SK-N-SH (cell line): ENCODE results near the gene SCRG1. TPM values are rescaled to one million over a fixed set of nuclear protein-coding genes. Genes with fewer than 3 reads are reported as not detected.

ENCODE experiments used
- EZH2phosphoT487 ChIP-seq: fragments of 200-600 bp; sonication (generic); IDR thresholded peaks from 2 replicates; pipeline ENCODE4 v1.6.1; 2017; ENCODE audit warnings: low read depth, mixed run types, mild to moderate bottlenecking, antibody characterized with exemption, moderate library complexity, borderline replicate concordance
- JUND ChIP-seq: IDR thresholded peaks from 2 replicates; pipeline ENCODE4 v1.4.0; 2012
- MXI1 ChIP-seq: IDR thresholded peaks from 2 replicates; pipeline ENCODE4 v1.6.1; 2012; ENCODE audit warnings: mild to moderate bottlenecking, low read depth, low read length, improper control_type of control experiment
- NRF1 ChIP-seq: IDR thresholded peaks from 2 replicates; pipeline ENCODE4 v1.6.1; 2012; ENCODE audit warnings: low read depth, mild to moderate bottlenecking, low read length
- SIN3A ChIP-seq: IDR thresholded peaks from 2 replicates; pipeline ENCODE4 v1.6.1; 2012; ENCODE audit warnings: low read depth, mild to moderate bottlenecking, low read length, moderate library complexity, borderline replicate concordance
- TAF1 ChIP-seq: IDR thresholded peaks from 2 replicates; pipeline ENCODE4 v1.6.1; 2012; ENCODE audit warnings: low read depth, mild to moderate bottlenecking, low read length, moderate library complexity, borderline replicate concordance
- TEAD4 ChIP-seq: IDR thresholded peaks from 2 replicates; pipeline ENCODE4 v1.4.0; 2012; ENCODE audit warnings: mild to moderate bottlenecking, borderline replicate concordance; ENCODE audit not compliant: insufficient read depth
- polyA plus RNA-seq, 3 experiments: library from polyadenylated mRNA; depleted of rRNA; stranded (reverse); fragments of >200 nt; gene quantifications; 2 replicates each; pipeline ENCODE4 v1.2.3, GENCODE V29; 2012
- TF ChIP-seq, protein P1 (sequence below): IDR thresholded peaks from 2 replicates; pipeline ENCODE4; 2012
- TF ChIP-seq, protein P2 (sequence below): IDR thresholded peaks from 2 replicates; pipeline ENCODE4 v1.4.0; 2012; ENCODE audit warnings: low read depth, borderline replicate concordance
- TF ChIP-seq, protein P3 (sequence below): fragments of 200-600 bp; sonication (generic); IDR thresholded peaks from 2 replicates; pipeline ENCODE4 v1.6.1; 2017; ENCODE audit warnings: antibody characterized with exemption, mild to moderate bottlenecking, moderate library complexity
- TF ChIP-seq, protein P4 (sequence below): IDR thresholded peaks from 2 replicates; pipeline ENCODE4 v1.6.1; 2012; ENCODE audit warnings: mild to moderate bottlenecking, low read depth, low read length, moderate library complexity
- TF ChIP-seq, protein P5 (sequence below): fragments of 150-350 bp; IDR thresholded peaks from 2 replicates; pipeline ENCODE4 v1.6.1; 2017; ENCODE audit warnings: antibody characterized with exemption, low read length, low read depth, borderline replicate concordance

The SCRG1 gene
- polyA plus RNA-seq, 1 of the 3 experiments (the other 2 are of a cell fraction) = 0.16 TPM

DNA sequence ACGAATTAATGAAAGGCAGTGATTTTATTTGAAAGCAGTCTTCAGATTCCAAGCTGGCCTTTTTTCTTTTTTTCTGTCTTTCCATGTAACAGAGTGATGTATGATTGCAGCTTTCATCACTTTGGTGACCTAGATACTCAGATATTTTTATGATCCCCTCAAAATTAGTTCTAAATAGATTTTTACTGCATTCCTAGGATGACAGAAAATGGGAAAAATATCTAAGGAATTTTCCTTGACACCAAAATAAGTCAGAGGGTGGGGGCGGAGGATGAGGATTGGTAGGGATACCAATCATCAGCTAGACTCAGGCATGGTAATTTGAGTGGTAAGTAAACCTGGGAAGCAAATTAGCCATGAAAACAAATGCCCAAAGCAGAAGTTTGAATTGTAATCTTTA is 52.8 kb downstream of the SCRG1 start (continued):
- TF ChIP-seq, protein P1, sequence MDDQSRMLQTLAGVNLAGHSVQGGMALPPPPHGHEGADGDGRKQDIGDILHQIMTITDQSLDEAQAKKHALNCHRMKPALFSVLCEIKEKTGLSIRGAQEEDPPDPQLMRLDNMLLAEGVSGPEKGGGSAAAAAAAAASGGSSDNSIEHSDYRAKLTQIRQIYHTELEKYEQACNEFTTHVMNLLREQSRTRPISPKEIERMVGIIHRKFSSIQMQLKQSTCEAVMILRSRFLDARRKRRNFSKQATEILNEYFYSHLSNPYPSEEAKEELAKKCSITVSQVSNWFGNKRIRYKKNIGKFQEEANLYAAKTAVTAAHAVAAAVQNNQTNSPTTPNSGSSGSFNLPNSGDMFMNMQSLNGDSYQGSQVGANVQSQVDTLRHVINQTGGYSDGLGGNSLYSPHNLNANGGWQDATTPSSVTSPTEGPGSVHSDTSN = peak; percentile 46; the same call in 1 of the 2 replicates
- TF ChIP-seq MXI1 (no peak), SIN3A (no peak), NRF1 (no peak), TEAD4 (peak; percentile 54; the same call in 1 of the 2 replicates), TAF1 (no peak), EZH2phosphoT487 (no peak), JUND (peak; percentile 47)
- TF ChIP-seq, protein P2, sequence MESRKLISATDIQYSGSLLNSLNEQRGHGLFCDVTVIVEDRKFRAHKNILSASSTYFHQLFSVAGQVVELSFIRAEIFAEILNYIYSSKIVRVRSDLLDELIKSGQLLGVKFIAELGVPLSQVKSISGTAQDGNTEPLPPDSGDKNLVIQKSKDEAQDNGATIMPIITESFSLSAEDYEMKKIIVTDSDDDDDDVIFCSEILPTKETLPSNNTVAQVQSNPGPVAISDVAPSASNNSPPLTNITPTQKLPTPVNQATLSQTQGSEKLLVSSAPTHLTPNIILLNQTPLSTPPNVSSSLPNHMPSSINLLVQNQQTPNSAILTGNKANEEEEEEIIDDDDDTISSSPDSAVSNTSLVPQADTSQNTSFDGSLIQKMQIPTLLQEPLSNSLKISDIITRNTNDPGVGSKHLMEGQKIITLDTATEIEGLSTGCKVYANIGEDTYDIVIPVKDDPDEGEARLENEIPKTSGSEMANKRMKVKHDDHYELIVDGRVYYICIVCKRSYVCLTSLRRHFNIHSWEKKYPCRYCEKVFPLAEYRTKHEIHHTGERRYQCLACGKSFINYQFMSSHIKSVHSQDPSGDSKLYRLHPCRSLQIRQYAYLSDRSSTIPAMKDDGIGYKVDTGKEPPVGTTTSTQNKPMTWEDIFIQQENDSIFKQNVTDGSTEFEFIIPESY = no peak
- TF ChIP-seq, protein P3, sequence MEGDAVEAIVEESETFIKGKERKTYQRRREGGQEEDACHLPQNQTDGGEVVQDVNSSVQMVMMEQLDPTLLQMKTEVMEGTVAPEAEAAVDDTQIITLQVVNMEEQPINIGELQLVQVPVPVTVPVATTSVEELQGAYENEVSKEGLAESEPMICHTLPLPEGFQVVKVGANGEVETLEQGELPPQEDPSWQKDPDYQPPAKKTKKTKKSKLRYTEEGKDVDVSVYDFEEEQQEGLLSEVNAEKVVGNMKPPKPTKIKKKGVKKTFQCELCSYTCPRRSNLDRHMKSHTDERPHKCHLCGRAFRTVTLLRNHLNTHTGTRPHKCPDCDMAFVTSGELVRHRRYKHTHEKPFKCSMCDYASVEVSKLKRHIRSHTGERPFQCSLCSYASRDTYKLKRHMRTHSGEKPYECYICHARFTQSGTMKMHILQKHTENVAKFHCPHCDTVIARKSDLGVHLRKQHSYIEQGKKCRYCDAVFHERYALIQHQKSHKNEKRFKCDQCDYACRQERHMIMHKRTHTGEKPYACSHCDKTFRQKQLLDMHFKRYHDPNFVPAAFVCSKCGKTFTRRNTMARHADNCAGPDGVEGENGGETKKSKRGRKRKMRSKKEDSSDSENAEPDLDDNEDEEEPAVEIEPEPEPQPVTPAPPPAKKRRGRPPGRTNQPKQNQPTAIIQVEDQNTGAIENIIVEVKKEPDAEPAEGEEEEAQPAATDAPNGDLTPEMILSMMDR = no peak
- TF ChIP-seq, protein P4, sequence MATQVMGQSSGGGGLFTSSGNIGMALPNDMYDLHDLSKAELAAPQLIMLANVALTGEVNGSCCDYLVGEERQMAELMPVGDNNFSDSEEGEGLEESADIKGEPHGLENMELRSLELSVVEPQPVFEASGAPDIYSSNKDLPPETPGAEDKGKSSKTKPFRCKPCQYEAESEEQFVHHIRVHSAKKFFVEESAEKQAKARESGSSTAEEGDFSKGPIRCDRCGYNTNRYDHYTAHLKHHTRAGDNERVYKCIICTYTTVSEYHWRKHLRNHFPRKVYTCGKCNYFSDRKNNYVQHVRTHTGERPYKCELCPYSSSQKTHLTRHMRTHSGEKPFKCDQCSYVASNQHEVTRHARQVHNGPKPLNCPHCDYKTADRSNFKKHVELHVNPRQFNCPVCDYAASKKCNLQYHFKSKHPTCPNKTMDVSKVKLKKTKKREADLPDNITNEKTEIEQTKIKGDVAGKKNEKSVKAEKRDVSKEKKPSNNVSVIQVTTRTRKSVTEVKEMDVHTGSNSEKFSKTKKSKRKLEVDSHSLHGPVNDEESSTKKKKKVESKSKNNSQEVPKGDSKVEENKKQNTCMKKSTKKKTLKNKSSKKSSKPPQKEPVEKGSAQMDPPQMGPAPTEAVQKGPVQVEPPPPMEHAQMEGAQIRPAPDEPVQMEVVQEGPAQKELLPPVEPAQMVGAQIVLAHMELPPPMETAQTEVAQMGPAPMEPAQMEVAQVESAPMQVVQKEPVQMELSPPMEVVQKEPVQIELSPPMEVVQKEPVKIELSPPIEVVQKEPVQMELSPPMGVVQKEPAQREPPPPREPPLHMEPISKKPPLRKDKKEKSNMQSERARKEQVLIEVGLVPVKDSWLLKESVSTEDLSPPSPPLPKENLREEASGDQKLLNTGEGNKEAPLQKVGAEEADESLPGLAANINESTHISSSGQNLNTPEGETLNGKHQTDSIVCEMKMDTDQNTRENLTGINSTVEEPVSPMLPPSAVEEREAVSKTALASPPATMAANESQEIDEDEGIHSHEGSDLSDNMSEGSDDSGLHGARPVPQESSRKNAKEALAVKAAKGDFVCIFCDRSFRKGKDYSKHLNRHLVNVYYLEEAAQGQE = no peak
- TF ChIP-seq, protein P5, sequence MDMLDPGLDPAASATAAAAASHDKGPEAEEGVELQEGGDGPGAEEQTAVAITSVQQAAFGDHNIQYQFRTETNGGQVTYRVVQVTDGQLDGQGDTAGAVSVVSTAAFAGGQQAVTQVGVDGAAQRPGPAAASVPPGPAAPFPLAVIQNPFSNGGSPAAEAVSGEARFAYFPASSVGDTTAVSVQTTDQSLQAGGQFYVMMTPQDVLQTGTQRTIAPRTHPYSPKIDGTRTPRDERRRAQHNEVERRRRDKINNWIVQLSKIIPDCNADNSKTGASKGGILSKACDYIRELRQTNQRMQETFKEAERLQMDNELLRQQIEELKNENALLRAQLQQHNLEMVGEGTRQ = no peak
